Vagina (tissue), 2 donors: ENCODE measurements around the gene ACSS1. TPM values are rescaled to one million over a fixed set of nuclear protein-coding genes. Genes with fewer than 3 reads are reported as not detected.

ENCODE experiments used
- DNase-seq, 2 donors: peaks; one replicate each; pipeline ENCODE4 v3.0.0-alpha.2; 2017; ENCODE audit errors: extremely low spot score in 2 of 2
- H3K27ac ChIP-seq: fragments of 200-600 bp; sonication (generic); one replicate; pipeline ENCODE4 v1.5.1; 2019
- H3K27me3 ChIP-seq: fragments of 200-600 bp; sonication (generic); one replicate; pipeline ENCODE4 v1.5.1; 2019
- H3K36me3 ChIP-seq, 2 donors: fragments of 200-600 bp; sonication (generic); one replicate each; pipeline ENCODE4 v1.5.1; 2017 to 2019
- H3K4me1 ChIP-seq: fragments of 200-600 bp; sonication (generic); one replicate; pipeline ENCODE4 v1.5.1; 2019
- H3K4me3 ChIP-seq, 2 donors: fragments of 200-600 bp; sonication (generic); 1 replicate in 1 of 2; 2 replicates in 1 of 2; pipeline ENCODE4 v1.5.1; 2016 to 2019
- H3K9me3 ChIP-seq: fragments of 200-600 bp; sonication (generic); one replicate; pipeline ENCODE4 v1.5.1; 2019
- CTCF ChIP-seq, 3 experiments: fragments of 450-650 bp in 2 of 3; fragments of 200-600 bp in 1 of 3; sonication (generic) in 1 of 3; IDR thresholded peaks; one replicate each; pipeline ENCODE4 v1.5.1; 2017 to 2019; ENCODE audit warnings: antibody characterized with exemption in 3 of 3, mild to moderate bottlenecking in 2 of 3, moderate library complexity in 2 of 3
- POLR2A ChIP-seq, 2 donors: fragments of 450-650 bp; IDR thresholded peaks; one replicate each; pipeline ENCODE4 v1.6.1; 2017; ENCODE audit warnings: antibody characterized with exemption in 2 of 2, mild to moderate bottlenecking in 2 of 2, moderate library complexity in 2 of 2
- POLR2AphosphoS5 ChIP-seq, 2 donors: sonication (generic); formaldehyde crosslinking; IDR thresholded peaks; one replicate each; pipeline ENCODE4 v1.9.0; 2017; ENCODE audit warnings: antibody characterized with exemption in 2 of 2, mild to moderate bottlenecking in 2 of 2, low read depth in 1 of 2; ENCODE audit not compliant: insufficient read depth in 1 of 2
- intact Hi-C: fragments of 100-400 bp; cut with DNase I; formaldehyde crosslinking; loops from one replicate; pipeline ENCODE4 v1.15.1; 2023
- small RNA-seq: library from RNA; depleted of rRNA; stranded (forward); fragments of <200 nt; gene quantifications from one replicate; pipeline ENCODE3, GENCODE V24; 2016
- total RNA-seq: library from RNA; depleted of rRNA; stranded (reverse); fragments of >200 nt; gene quantifications from one replicate; pipeline ENCODE4 v1.2.3, GENCODE V29; 2016

Gene ACSS1
- total RNA-seq, 1 donor from 2014 or later: 26.3 TPM

DNA sequence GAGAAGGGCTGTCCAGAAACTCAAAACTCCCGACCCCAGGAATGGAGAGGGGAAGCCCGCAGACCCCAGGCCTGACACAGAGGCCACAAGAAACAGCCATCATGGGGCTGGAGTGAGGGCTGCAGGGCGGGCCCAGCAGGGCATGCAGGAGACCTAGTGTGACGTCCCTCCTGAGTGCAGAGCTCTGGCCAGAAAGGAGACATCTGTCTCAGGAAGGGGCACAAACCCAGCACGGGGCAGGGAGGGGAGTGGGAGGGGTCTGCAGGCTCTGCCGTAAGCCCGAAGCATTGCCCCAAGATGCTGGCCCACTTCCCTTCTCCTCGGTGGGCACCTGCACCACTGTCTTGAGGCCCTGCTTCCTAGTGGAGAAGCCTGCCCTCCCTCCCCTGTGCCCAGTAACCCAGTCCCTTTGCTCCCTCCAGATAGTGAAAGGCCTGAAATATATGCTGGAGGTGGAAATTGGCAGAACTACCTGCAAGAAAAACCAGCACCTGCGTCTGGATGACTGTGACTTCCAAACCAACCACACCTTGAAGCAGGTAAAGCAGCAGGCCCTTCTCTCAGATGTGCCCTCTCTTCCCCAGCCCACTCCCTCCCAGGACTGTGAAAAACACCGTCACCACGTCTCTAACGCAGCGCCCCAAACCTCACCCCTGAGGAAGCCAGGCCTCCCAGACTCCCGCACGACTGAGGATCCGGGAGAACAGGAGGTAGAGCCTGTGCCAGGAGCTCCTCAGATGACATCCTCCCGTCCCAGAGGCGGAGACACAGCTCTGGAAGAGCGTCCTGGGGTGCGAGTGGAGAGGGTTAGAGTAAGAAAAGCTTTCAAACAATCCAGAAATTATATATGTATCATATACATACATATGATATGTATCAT is 99.2 kb downstream of the ACSS1 start:
- Histone ChIP-seq H3K36me3 (peaks cover 0 to 34% of the 10 kb centered on the region in 2 donors), H3K27ac (no peak overlapping the region), H3K27me3 (no peaks in the 10 kb centered on the region), H3K9me3 (no peaks in the 10 kb centered on the region), H3K4me1 (no peaks in the 10 kb centered on the region), H3K4me3 (no peak overlapping the region)
- no peak for TF ChIP-seq CTCF (IDR thresholded peaks at IDR 0.05)
- TF ChIP-seq POLR2A (IDR thresholded peaks at IDR 0.05): no peak
- TF ChIP-seq POLR2AphosphoS5 (IDR thresholded peaks at IDR 0.05; ENCODE audit: insufficient read depth in 1 of 2, low read depth in 1 of 2): no peak
- intact Hi-C loops: no loop called here
- DNase-seq: peak; percentile 76 to 85

DNA sequence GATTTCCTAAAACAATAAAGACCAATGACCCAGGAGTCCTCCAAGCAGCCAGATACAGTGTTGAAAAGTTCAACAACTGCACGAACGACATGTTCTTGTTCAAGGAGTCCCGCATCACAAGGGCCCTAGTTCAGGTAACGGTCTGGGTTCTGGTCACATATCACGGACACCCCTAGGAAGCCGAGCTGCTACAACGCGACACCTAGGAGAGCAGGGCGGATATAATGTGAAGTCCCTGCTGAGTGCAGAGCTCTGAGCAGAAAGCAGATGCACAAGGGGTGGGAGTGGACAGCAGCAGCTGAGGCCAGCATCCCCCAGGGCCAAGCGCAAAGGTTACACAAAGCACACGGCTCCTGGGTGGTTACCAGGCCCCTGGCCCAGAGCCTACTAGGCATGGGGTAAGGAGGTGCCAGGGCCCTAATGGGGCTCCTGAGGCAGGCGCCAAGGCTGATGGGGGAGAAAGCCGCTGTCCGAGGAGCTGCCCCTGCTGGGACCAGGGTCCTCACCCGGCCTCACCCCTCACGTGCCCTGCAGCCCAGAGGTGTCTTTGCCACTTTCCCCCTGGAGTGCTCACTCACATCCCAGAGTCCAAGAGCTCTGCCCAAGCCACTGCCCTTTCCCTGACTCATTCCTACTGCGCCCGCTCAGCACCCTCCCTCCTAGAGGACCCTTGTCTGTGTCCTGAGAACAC is 100.5 kb downstream of the ACSS1 start:
- intact Hi-C loops: no loop called here
- H3K36me3 ChIP-seq: peaks cover 0 to 21% of the 10 kb centered on the region in 2 donors
- DNase-seq: peak in 1 of 2 donors; percentile 72

More for the DNA sequence above, 100.5 kb downstream of the ACSS1 start:
- H3K4me3 ChIP-seq: no peak overlapping the region
- no peak for TF ChIP-seq POLR2A (IDR thresholded peaks at IDR 0.05)
- no peak for TF ChIP-seq POLR2AphosphoS5 (IDR thresholded peaks at IDR 0.05; ENCODE audit: insufficient read depth in 1 of 2, low read depth in 1 of 2)
- no peak for TF ChIP-seq CTCF (IDR thresholded peaks at IDR 0.05)
- no peaks in the 10 kb centered on the region for H3K27me3 ChIP-seq
- H3K27ac ChIP-seq: no peak overlapping the region
- H3K4me1 ChIP-seq: no peaks in the 10 kb centered on the region
- no peaks in the 10 kb centered on the region for H3K9me3 ChIP-seq

Small RNAs within 50 kb of the gene (small RNA-seq; reads per million reads assigned to genes)
- gene RNU6-1257P: not detected

Other genes starting within 250 kb of the ACSS1 start
- gene CST7, start 108.9 kb downstream of the ACSS1 start, total RNA-seq: 3.7 TPM
- 29.7 TPM for gene APMAP, start 65.4 kb downstream of the ACSS1 start, total RNA-seq
- not detected for gene VSX1, start 24.0 kb upstream of the ACSS1 start, total RNA-seq
- 51.3 TPM for gene ENTPD6, start 137.6 kb upstream of the ACSS1 start, total RNA-seq
- gene PYGB, start 189.9 kb upstream of the ACSS1 start, total RNA-seq: 117 TPM